Esophagus muscularis mucosa (tissue), 4 donors: ENCODE measurements around the gene CAV1. TPM values are rescaled to one million over a fixed set of nuclear protein-coding genes. Genes with fewer than 3 reads are reported as not detected.
A peak's percentile ranks its signal among the peaks of the same experiment; 100 is the strongest.

ENCODE experiments used
- DNase-seq: peaks from one replicate; pipeline ENCODE4 v3.0.0-alpha.2; 2017; ENCODE audit errors: extremely low spot score
- H3K27ac ChIP-seq, 4 donors: fragments of 200-600 bp; sonication (generic); replicated peaks in 1 of 4; 1 replicate in 3 of 4; 2 replicates in 1 of 4; pipeline ENCODE4 v1.5.1; 2016 to 2019; ENCODE audit warnings: mild to moderate bottlenecking in 1 of 4
- H3K27me3 ChIP-seq, 4 donors: fragments of 200-600 bp; sonication (generic); one replicate each; pipeline versions ENCODE4 v1.5.1 to v1.6.0; 2016 to 2019
- H3K36me3 ChIP-seq, 4 donors: fragments of 200-600 bp; sonication (generic); one replicate each; pipeline ENCODE4 v1.5.1; 2016 to 2019
- H3K4me1 ChIP-seq, 4 donors: fragments of 200-600 bp; sonication (generic); one replicate each; pipeline ENCODE4 v1.5.1; 2016 to 2019
- H3K4me3 ChIP-seq, 4 donors: fragments of 200-600 bp; sonication (generic); 1 replicate in 2 of 4; 2 replicates in 2 of 4; pipeline ENCODE4 v1.5.1; 2016 to 2019; ENCODE audit warnings: mild to moderate bottlenecking in 4 of 4, moderate library complexity in 1 of 4
- H3K9me3 ChIP-seq, 4 donors: fragments of 200-600 bp; sonication (generic); 1 replicate in 3 of 4; 2 replicates in 1 of 4; pipeline ENCODE4 v1.5.1; 2016 to 2019
- EP300 ChIP-seq: sonication (generic); formaldehyde crosslinking; IDR thresholded peaks from one replicate; pipeline ENCODE4 v1.6.1; 2017; ENCODE audit warnings: antibody characterized with exemption
- POLR2A ChIP-seq: fragments of 450-650 bp; IDR thresholded peaks from one replicate; pipeline ENCODE4 v1.6.1; 2017; ENCODE audit warnings: antibody characterized with exemption, moderate library complexity, mild to moderate bottlenecking, low read depth
- POLR2AphosphoS5 ChIP-seq, 2 donors: sonication (generic); formaldehyde crosslinking; IDR thresholded peaks; one replicate each; pipeline ENCODE4 v1.6.1; 2017; ENCODE audit warnings: antibody characterized with exemption in 2 of 2
- WGBS: methylation state at CpG from one replicate; pipeline ENCODE4 v1.1.5; 2018; 5-methylcytosine and 5-hydroxymethylcytosine counted together
- intact Hi-C: fragments of 100-400 bp; cut with DNase I; formaldehyde crosslinking; loops from one replicate; pipeline ENCODE4 v1.15.1; 2023
- total RNA-seq, 4 donors: library from RNA; depleted of rRNA; stranded (reverse); fragments of >200 nt; gene quantifications; one replicate each; pipeline versions ENCODE4 v1.1.0 to v1.2.1, GENCODE V29; 2016
- TF ChIP-seq, protein P1 (sequence below), 3 experiments: fragments of 200-600 bp in 2 of 3; fragments of 450-650 bp in 1 of 3; sonication (generic) in 2 of 3; IDR thresholded peaks; one replicate each; pipeline ENCODE4 v1.5.1; 2017 to 2019; ENCODE audit warnings: antibody characterized with exemption in 3 of 3, mild to moderate bottlenecking in 2 of 3, moderate library complexity in 1 of 3

Gene CAV1
- total RNA-seq, 4 donors from 2014 or later: 434 to 638 (median 591) TPM

DNA sequence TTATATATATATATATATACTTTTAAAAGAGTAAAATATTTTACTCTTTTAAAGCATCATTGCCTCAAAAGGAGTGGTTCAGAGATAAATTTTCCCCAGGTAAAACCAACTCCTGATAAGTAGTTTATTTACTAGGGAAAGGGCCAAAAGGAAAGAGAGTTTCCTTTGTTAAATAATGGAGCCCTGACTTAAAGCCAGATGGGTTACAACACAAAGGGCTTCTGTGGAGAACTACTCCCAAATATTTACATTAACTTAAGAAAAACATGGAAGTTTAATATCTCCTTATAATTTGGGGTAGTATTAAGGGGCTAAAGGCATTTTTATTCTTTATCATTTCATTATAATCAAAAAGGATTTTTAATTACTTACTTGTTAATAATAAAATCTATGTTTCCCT lies 8.5 kb upstream of the CAV1 start:
- no peak for DNase-seq
- Histone ChIP-seq H3K4me1 (peaks cover 5 to 40% (median 28%) of the 10 kb centered on the region in 4 donors), H3K4me3 (no peak overlapping the region), H3K27ac (no peak overlapping the region), H3K36me3 (no peaks in the 10 kb centered on the region), H3K27me3 (no peaks in the 10 kb centered on the region), H3K9me3 (no peaks in the 10 kb centered on the region)
- no peak for TF ChIP-seq EP300
- TF ChIP-seq, protein P1, sequence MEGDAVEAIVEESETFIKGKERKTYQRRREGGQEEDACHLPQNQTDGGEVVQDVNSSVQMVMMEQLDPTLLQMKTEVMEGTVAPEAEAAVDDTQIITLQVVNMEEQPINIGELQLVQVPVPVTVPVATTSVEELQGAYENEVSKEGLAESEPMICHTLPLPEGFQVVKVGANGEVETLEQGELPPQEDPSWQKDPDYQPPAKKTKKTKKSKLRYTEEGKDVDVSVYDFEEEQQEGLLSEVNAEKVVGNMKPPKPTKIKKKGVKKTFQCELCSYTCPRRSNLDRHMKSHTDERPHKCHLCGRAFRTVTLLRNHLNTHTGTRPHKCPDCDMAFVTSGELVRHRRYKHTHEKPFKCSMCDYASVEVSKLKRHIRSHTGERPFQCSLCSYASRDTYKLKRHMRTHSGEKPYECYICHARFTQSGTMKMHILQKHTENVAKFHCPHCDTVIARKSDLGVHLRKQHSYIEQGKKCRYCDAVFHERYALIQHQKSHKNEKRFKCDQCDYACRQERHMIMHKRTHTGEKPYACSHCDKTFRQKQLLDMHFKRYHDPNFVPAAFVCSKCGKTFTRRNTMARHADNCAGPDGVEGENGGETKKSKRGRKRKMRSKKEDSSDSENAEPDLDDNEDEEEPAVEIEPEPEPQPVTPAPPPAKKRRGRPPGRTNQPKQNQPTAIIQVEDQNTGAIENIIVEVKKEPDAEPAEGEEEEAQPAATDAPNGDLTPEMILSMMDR (IDR thresholded peaks at IDR 0.05): no peak
- TF ChIP-seq POLR2AphosphoS5 (IDR thresholded peaks at IDR 0.05): no peak
- no peak for TF ChIP-seq POLR2A
- intact Hi-C loops: no loop called here

DNA sequence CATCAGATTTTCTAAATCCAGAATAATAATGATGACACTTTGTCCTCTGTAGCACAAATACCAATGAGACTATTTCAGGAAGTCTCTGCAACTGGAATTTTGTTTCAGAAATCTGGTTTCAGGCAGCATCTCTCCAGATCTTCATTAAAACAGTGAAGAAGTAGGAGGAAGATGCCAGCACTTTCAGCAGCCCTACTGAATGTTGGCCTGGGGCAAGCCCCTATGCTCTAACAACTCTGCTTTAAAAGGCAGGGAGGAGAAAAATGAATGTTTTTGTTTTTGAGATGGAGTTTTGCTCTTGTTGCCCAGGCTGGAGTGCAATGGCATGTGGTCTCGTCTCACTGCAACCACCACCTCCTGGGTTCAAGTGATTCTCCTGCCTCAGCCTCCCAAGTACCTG lies 7.2 kb upstream of the CAV1 start:
- Histone ChIP-seq H3K27ac (no peak overlapping the region), H3K36me3 (no peaks in the 10 kb centered on the region), H3K4me1 (peaks cover 12 to 31% (median 17%) of the 10 kb centered on the region in 4 donors), H3K9me3 (no peaks in the 10 kb centered on the region), H3K27me3 (no peaks in the 10 kb centered on the region), H3K4me3 (no peak overlapping the region)
- intact Hi-C loops: no loop called here
- no peak for DNase-seq
- TF ChIP-seq EP300 (no peak), POLR2AphosphoS5 (IDR thresholded peaks at IDR 0.05) (no peak), POLR2A (no peak)
- TF ChIP-seq, protein P1 (IDR thresholded peaks at IDR 0.05): no peak
- 100% methylated on average over 1 of the region's 1 CpG for WGBS

DNA sequence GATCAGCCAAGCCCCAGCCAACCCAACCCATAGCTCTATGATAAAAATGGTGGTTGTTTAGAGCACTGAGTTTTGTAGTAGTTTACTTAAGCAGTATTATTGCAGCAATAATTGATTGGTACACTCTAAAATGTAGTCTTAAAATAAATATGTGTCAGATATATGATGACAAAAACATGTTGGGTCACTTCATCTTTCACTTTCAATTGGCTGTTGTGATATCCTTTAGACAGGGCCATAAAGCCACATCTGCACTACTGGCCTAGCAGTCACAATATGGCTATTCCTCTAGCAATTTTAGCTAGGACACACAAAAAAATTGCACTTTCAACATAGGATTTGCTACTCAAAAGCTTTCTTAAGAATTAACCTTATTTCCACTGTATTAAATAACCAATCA lies 5.9 kb upstream of the CAV1 start:
- H3K36me3 ChIP-seq: no peaks in the 10 kb centered on the region
- H3K4me1 ChIP-seq: peaks cover 17 to 35% (median 20%) of the 10 kb centered on the region in 4 donors
- no peak overlapping the region for H3K4me3 ChIP-seq
- DNase-seq: no peak
- H3K9me3 ChIP-seq: no peaks in the 10 kb centered on the region
- no peaks in the 10 kb centered on the region for H3K27me3 ChIP-seq
- no peak overlapping the region for H3K27ac ChIP-seq
- intact Hi-C loops: no loop called here
- TF ChIP-seq POLR2A (no peak), POLR2AphosphoS5 (IDR thresholded peaks at IDR 0.05) (no peak), EP300 (no peak)
- TF ChIP-seq, protein P1 (IDR thresholded peaks at IDR 0.05): no peak

DNA sequence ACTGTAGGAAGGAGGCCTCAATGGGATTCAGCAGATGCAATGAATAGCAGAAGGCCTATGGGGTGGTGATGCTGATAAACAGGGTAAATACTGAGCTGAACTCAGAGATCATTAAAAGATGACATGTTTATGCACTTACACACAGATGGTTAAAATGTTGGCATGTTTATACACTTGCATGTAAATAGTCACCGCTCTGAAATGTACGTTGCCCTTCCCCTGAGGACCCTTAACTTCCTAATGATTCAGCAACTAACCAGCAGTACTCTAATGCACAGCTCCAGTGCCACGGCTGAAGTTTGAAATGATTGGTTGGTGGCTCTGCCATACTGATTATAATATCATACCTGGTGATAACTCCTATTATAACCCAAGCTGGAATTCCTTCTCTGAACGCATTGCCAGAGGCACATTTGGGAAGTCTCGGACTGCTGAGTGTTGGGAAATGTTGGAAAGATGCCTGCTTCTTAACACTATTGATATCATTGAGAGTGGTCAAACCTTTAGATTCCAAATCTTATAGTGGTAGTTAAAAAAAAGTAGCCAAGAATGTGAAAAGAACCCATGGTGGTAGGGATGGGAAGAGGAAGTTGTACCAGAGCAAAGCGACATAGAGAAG lies 3.7 kb upstream of the CAV1 start:
- Histone ChIP-seq H3K27me3 (no peaks in the 10 kb centered on the region), H3K9me3 (no peaks in the 10 kb centered on the region), H3K27ac (no peak overlapping the region), H3K4me1 (peaks cover 17 to 24% (median 21%) of the 10 kb centered on the region in 4 donors), H3K36me3 (no peaks in the 10 kb centered on the region), H3K4me3 (no peak overlapping the region)
- intact Hi-C loops: loop anchor here (10.0 kb wide), 1 partner anchor 166 kb away; no protein-coding TSS in a partner anchor
- TF ChIP-seq, protein P1 (IDR thresholded peaks at IDR 0.05): no peak
- TF ChIP-seq POLR2A (no peak), EP300 (no peak), POLR2AphosphoS5 (IDR thresholded peaks at IDR 0.05) (no peak)
- peak; percentile 53 for DNase-seq
- 83% methylated on average over 6 of the region's 6 CpGs for WGBS

DNA sequence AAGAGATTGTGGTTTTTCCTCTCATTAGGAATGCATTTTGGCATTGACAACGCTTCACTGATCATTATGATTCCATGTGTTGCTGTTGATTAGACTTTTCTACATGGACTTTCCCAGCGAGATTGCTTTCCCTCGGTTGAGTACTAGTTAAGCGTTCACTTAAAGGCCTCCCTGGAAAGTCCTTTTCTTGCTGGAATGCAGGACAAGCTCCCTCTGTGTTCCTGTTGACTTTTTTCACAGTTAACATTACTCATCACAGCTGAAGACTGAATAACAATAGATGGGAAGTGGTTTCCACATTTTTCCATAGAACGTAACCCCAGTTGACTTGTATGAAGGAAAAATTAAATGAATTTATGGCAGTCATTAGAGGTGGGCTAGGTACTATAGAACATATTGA lies 2.6 kb upstream of the CAV1 start:
- H3K4me3 ChIP-seq: no peak overlapping the region
- TF ChIP-seq POLR2AphosphoS5 (IDR thresholded peaks at IDR 0.05) (no peak), EP300 (no peak), POLR2A (no peak)
- TF ChIP-seq, protein P1 (IDR thresholded peaks at IDR 0.05): no peak
- H3K9me3 ChIP-seq: no peaks in the 10 kb centered on the region
- intact Hi-C loops: loop anchor here (10.0 kb wide), 1 partner anchor 167 kb away; no protein-coding TSS in a partner anchor
- 84% methylated on average over 5 of the region's 5 CpGs for WGBS
- peak overlapping the region; percentile 9 to 46 (median 19) for H3K27ac ChIP-seq
- H3K36me3 ChIP-seq: peaks cover 0 to 7% (median 1%) of the 10 kb centered on the region in 4 donors
- no peak for DNase-seq
- peaks cover 17 to 32% (median 30%) of the 10 kb centered on the region in 4 donors for H3K4me1 ChIP-seq
- H3K27me3 ChIP-seq: no peaks in the 10 kb centered on the region
